H1 (cell line): Measurements from ENCODE around the gene MIPOL1. TPM values are rescaled to one million over a fixed set of nuclear protein-coding genes. Genes with fewer than 3 reads are reported as not detected.

Experiments used
- CTCF ChIA-PET: fragments of 300-600 bp; sonication (Branson Sonifier 250); formaldehyde crosslinking; loops from one replicate; lab custom pipeline; 2021; ENCODE audit not compliant: partially characterized antibody; lab: Charles Lee
- POLR2A ChIA-PET: fragments of 300-600 bp; sonication (Branson Sonifier 250); formaldehyde crosslinking; loops from one replicate; lab custom pipeline; 2021; ENCODE audit warnings: inconsistent platforms; ENCODE audit not compliant: partially characterized antibody; lab: Charles Lee
- DNase-seq, 2 experiments: peaks; one replicate each; pipeline versions ENCODE4 v3.0.0 to v3.0.0-alpha.2; 2010 to 2022; ENCODE audit warnings: low spot score in 2 of 2, low read depth in 1 of 2, mixed read lengths in 1 of 2
- FAIRE-seq: peaks from 2 replicates; lab custom pipeline; 2011; peaks lifted over from hg19 to GRCh38; lab: Jason Lieb, UNC
- H2AFZ ChIP-seq: 2 replicates; pipeline ENCODE4 v1.8.1; 2012; ENCODE audit warnings: low read length, inconsistent platforms
- H2AK5ac ChIP-seq: 2 replicates; pipeline ENCODE4 v1.6.1; 2013; ENCODE audit warnings: low read depth, low read length
- H2BK120ac ChIP-seq: replicated peaks from 2 replicates; pipeline ENCODE3; 2013; ENCODE audit warnings: low read depth, low read length, inconsistent platforms
- H2BK12ac ChIP-seq: 2 replicates; pipeline ENCODE4 v1.6.1; 2013; ENCODE audit warnings: low read depth, low read length
- H2BK15ac ChIP-seq: 2 replicates; pipeline ENCODE4 v1.6.1; 2013; ENCODE audit warnings: low read length
- H2BK20ac ChIP-seq: 2 replicates; pipeline ENCODE4 v1.6.1; 2013; ENCODE audit warnings: low read length
- H2BK5ac ChIP-seq: 2 replicates; pipeline ENCODE4 v1.6.1; 2013; ENCODE audit warnings: low read depth, low read length
- H3K14ac ChIP-seq: 2 replicates; pipeline ENCODE4 v1.6.1; 2013; ENCODE audit warnings: inconsistent platforms; ENCODE audit not compliant: insufficient read length
- H3K18ac ChIP-seq: 2 replicates; pipeline ENCODE4 v1.6.1; 2013; ENCODE audit warnings: low read length; ENCODE audit errors: extremely low read depth
- H3K23ac ChIP-seq: 2 replicates; pipeline ENCODE4 v1.6.1; 2013; ENCODE audit warnings: inconsistent platforms; ENCODE audit not compliant: insufficient read length
- H3K23me2 ChIP-seq: 2 replicates; pipeline ENCODE4 v1.6.1; 2013; ENCODE audit warnings: low read depth, low read length
- H3K27ac ChIP-seq: 2 replicates; pipeline ENCODE4 v1.6.1; 2011; ENCODE audit warnings: low read depth, low read length, inconsistent platforms
- H3K27me3 ChIP-seq, 4 experiments: replicated peaks in 1 of 4; 1 replicate in 1 of 4; 2 replicates in 3 of 4; pipeline versions ENCODE4 v1.6.1 to v1.8.1; 2011 to 2013; ENCODE audit warnings: low read length in 3 of 4, mild to moderate bottlenecking in 3 of 4, inconsistent platforms in 2 of 4, mixed read lengths in 2 of 4, moderate library complexity in 1 of 4; ENCODE audit not compliant: control insufficient read depth in 3 of 4, insufficient read depth in 3 of 4; ENCODE audit errors: extremely low read depth in 1 of 4
- H3K36me3 ChIP-seq, 4 experiments: 2 replicates each; pipeline versions ENCODE4 v1.6.1 to v1.8.1; 2011 to 2013; ENCODE audit warnings: mild to moderate bottlenecking in 4 of 4, low read length in 3 of 4, moderate library complexity in 2 of 4, control low read depth in 1 of 4, inconsistent platforms in 1 of 4; ENCODE audit not compliant: insufficient read depth in 4 of 4, control insufficient read depth in 2 of 4
- H3K4ac ChIP-seq: replicated peaks from 2 replicates; pipeline ENCODE3; 2013; ENCODE audit warnings: low read length, low read depth, mixed read lengths, inconsistent platforms; ENCODE audit not compliant: insufficient read length
- H3K4me1 ChIP-seq, 4 experiments: replicated peaks in 1 of 4; 1 replicate in 1 of 4; 2 replicates in 3 of 4; pipeline versions ENCODE4 v1.6.1 to v1.8.1; 2011 to 2013; ENCODE audit warnings: low read length in 3 of 4, inconsistent platforms in 2 of 4, mixed read lengths in 1 of 4; ENCODE audit not compliant: insufficient read depth in 4 of 4, control insufficient read depth in 3 of 4
- H3K4me2 ChIP-seq, 2 experiments: 2 replicates each; pipeline versions ENCODE4 v1.6.1 to v1.8.1; 2011 to 2013; ENCODE audit warnings: low read depth in 2 of 2, low read length in 2 of 2, control low read depth in 1 of 2, inconsistent platforms in 1 of 2, mild to moderate bottlenecking in 1 of 2; ENCODE audit not compliant: insufficient read depth in 1 of 2
- H3K4me3 ChIP-seq, 4 experiments: fragments of 200-600, 300-600 bp in 1 of 4; sonication (generic), shearing (Covaris generic), sonication (Bioruptor Twin) in 1 of 4; 2 replicates each; pipeline versions ENCODE4 v1.5.1 to v1.8.1; 2011 to 2016; ENCODE audit warnings: low read length in 4 of 4, low read depth in 3 of 4, control low read depth in 2 of 4, inconsistent platforms in 2 of 4, mild to moderate bottlenecking in 2 of 4, mixed read lengths in 1 of 4, moderate library complexity in 1 of 4; ENCODE audit not compliant: insufficient read depth in 2 of 4; ENCODE audit errors: extremely low read depth in 1 of 4
- H3K56ac ChIP-seq: replicated peaks from 2 replicates; pipeline ENCODE3; 2013; ENCODE audit warnings: low read depth, mild to moderate bottlenecking, mixed read lengths, low read length, inconsistent platforms; ENCODE audit not compliant: insufficient read length
- H3K79me1 ChIP-seq: 2 replicates; pipeline ENCODE4 v1.6.1; 2013; ENCODE audit warnings: low read depth, low read length, control low read depth
- H3K79me2 ChIP-seq, 2 experiments: 2 replicates each; pipeline versions ENCODE4 v1.6.1 to v1.8.1; 2012 to 2013; ENCODE audit warnings: low read length in 2 of 2, mild to moderate bottlenecking in 2 of 2, inconsistent platforms in 1 of 2; ENCODE audit not compliant: insufficient read depth in 2 of 2, control insufficient read depth in 1 of 2
- H3K9ac ChIP-seq, 4 experiments: replicated peaks in 1 of 4; 1 replicate in 1 of 4; 2 replicates in 3 of 4; pipeline versions ENCODE4 v1.6.1 to v1.8.1; 2011 to 2013; ENCODE audit warnings: low read depth in 3 of 4, low read length in 3 of 4, control low read depth in 2 of 4, mild to moderate bottlenecking in 2 of 4, moderate library complexity in 2 of 4, inconsistent platforms in 1 of 4; ENCODE audit errors: extremely low read depth in 1 of 4
- H3K9me3 ChIP-seq, 2 experiments: 2 replicates each; pipeline versions ENCODE4 v1.6.1 to v1.8.1; 2012 to 2013; ENCODE audit warnings: mild to moderate bottlenecking in 2 of 2, moderate library complexity in 2 of 2, control low read depth in 1 of 2, inconsistent platforms in 1 of 2, low read depth in 1 of 2, low read length in 1 of 2, mixed read lengths in 1 of 2; ENCODE audit not compliant: insufficient read depth in 2 of 2
- H4K20me1 ChIP-seq, 2 experiments: replicated peaks in 1 of 2; 2 replicates each; pipeline versions ENCODE3 to v1.8.1; 2011 to 2013; ENCODE audit warnings: inconsistent platforms in 2 of 2, low read length in 2 of 2, mild to moderate bottlenecking in 1 of 2; ENCODE audit not compliant: insufficient read depth in 2 of 2, control insufficient read depth in 1 of 2
- H4K5ac ChIP-seq: 2 replicates; pipeline ENCODE4 v1.6.1; 2013; ENCODE audit warnings: low read length, low read depth, mixed read lengths, inconsistent platforms; ENCODE audit not compliant: insufficient read length
- H4K8ac ChIP-seq: 2 replicates; pipeline ENCODE4 v1.8.0; 2013; ENCODE audit warnings: mild to moderate bottlenecking, moderate library complexity, low read length, inconsistent platforms; ENCODE audit not compliant: insufficient read depth; ENCODE audit errors: extremely low read depth
- H4K91ac ChIP-seq: replicated peaks from 2 replicates; pipeline ENCODE3; 2013; ENCODE audit warnings: low read length, mixed read lengths, inconsistent platforms; ENCODE audit not compliant: insufficient read length
- BACH1 ChIP-seq: IDR thresholded peaks from 2 replicates; pipeline ENCODE4 v1.6.1; 2012; ENCODE audit warnings: low read length, improper control_type of control experiment
- CTBP2 ChIP-seq: IDR thresholded peaks from 2 replicates; pipeline ENCODE4 v1.7.0; 2011; ENCODE audit warnings: borderline replicate concordance, mild to moderate bottlenecking, moderate library complexity, mixed read lengths, low read length; ENCODE audit not compliant: insufficient read depth, insufficient read length
- HDAC6 ChIP-seq: IDR thresholded peaks from one replicate; pipeline ENCODE4 v1.7.1; 2012; ENCODE audit warnings: low read depth, mild to moderate bottlenecking, inconsistent platforms, low read length, moderate library complexity
- JUN ChIP-seq: IDR thresholded peaks from 2 replicates; pipeline ENCODE4 v1.6.1; 2011; ENCODE audit warnings: low read depth, mild to moderate bottlenecking, improper control_type of control experiment, low read length
- POLR2A ChIP-seq, 2 experiments: IDR thresholded peaks; 1 replicate in 1 of 2; 2 replicates in 1 of 2; pipeline ENCODE4 v1.6.1; 2011; ENCODE audit warnings: low read depth in 2 of 2, low read length in 2 of 2, mild to moderate bottlenecking in 2 of 2; ENCODE audit errors: control extremely low read depth in 1 of 2
- WGBS, 2 experiments: shearing (Covaris generic) in 1 of 2; methylation state at CpG; one replicate each; pipeline versions ENCODE4 v1.1.6 to v1.1.7; 2013 to 2015; ENCODE audit warnings: low lambda C conversion rate in 2 of 2, mixed read lengths in 2 of 2, inconsistent platforms in 1 of 2, low coverage in 1 of 2, missing lambda C conversion rate in 1 of 2; ENCODE audit not compliant: insufficient replicate concordance in 2 of 2, insufficient coverage in 1 of 2, insufficient read length in 1 of 2; ENCODE audit errors: extremely low coverage in 1 of 2, missing lambda C conversion rate in 1 of 2; 5-methylcytosine and 5-hydroxymethylcytosine counted together
- polyA plus RNA-seq, 7 experiments: library from polyadenylated mRNA; depleted of rRNA in 3 of 7; stranded (reverse) in 5 of 7; unstranded in 2 of 7; fragments of >200 nt in 5 of 7; fragments of 200-250 nt in 2 of 7; gene quantifications; 1 replicate in 5 of 7; 2 replicates in 1 of 7; 4 replicates in 1 of 7; pipeline versions ENCODE4 v1.2.1 to v1.2.3, GENCODE V29; 2011 to 2013; ENCODE audit warnings: missing spikeins in 2 of 7, mixed read lengths in 2 of 7
- total RNA-seq: library from RNA; stranded (reverse); fragmentation: NEBNext Ultra II Directional; extraction: Animal tissue kit (Norgen Biotek cat#: 25700); gene quantifications from 2 replicates; pipeline ENCODE4 v1.2.1, GENCODE V29; 2021

The MIPOL1 gene
- total and polyA plus RNA-seq, 2 of the 8 experiments (the other 6 are each of a cell fraction or from before 2014, with no cell fraction given): 2.8 to 23.9 TPM

DNA sequence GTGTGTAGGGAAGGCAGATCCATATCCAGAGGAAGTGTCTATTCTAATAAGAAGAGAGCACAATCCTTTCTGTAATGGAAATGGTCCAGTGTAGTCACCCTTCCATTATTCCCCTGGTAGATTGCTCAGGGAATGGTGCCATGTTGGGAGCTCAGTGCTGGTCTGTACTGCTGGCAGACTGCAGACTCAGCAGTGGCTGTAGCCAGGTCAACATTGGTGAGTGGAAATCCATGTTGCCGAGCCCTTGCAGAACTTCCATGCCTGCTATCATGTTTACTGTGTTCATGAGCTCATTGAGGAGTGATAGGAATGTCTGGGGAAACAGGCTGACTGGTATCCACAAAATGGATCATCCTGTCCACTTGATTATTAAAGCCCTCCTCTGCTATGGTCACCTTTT, 128.7 kb downstream of the MIPOL1 start:
- Histone ChIP-seq H3K4me3 (no peak overlapping the region), H3K23me2 (no peaks in the 10 kb centered on the region)
- TF ChIP-seq HDAC6 (no peak), JUN (no peak), CTBP2 (no peak), POLR2A (IDR thresholded peaks at IDR 0.05; ENCODE audit: control extremely low read depth in 1 of 2, low read depth in 2 of 2, low read length in 2 of 2) (no peak), BACH1 (no peak)
- TF ChIP-seq, all 59 proteins: peak for 0
- CTCF ChIA-PET: interaction anchor here (0.6 to 1.3 kb wide), 3 partner anchors 15 to 283 kb away, joined by 3 to 4 read pairs (median 3); no protein-coding TSS in a partner anchor
- no peak overlapping the region for H2BK12ac ChIP-seq
- H4K20me1 ChIP-seq: no peaks in the 10 kb centered on the region
- no peaks in the 10 kb centered on the region for H3K9me3 ChIP-seq
- 88% methylated on average over 1 of the region's 1 CpG; no CpG with 5 or more reads in 1 of the 2 experiments for WGBS, 2 experiments
- no peak overlapping the region for H3K18ac ChIP-seq
- H2BK20ac ChIP-seq: no peak overlapping the region
- no peak overlapping the region for H4K8ac ChIP-seq
- no peak overlapping the region for H2BK120ac ChIP-seq
- H3K27ac ChIP-seq: no peak overlapping the region
- no peak overlapping the region for H3K4me2 ChIP-seq
- no peaks in the 10 kb centered on the region for H3K36me3 ChIP-seq
- H3K9ac ChIP-seq: no peak overlapping the region
- no peak for DNase-seq
- POLR2A ChIA-PET: interaction anchor here (0.6 kb wide), 1 partner anchor 459 kb away, joined by 3 read pairs; no protein-coding TSS in a partner anchor
- no peaks in the 10 kb centered on the region for H3K4me1 ChIP-seq
- no peak overlapping the region for H2AK5ac ChIP-seq
- no peak overlapping the region for H3K56ac ChIP-seq
- H3K79me2 ChIP-seq: no peaks in the 10 kb centered on the region
- FAIRE-seq: no peak
- no peak overlapping the region for H3K14ac ChIP-seq
- no peak overlapping the region for H2BK5ac ChIP-seq
- no peak overlapping the region for H4K91ac ChIP-seq
- H3K23ac ChIP-seq: no peak overlapping the region
- H2AFZ ChIP-seq: no peak overlapping the region
- no peak overlapping the region for H3K4ac ChIP-seq
- no peak overlapping the region for H4K5ac ChIP-seq
- H2BK15ac ChIP-seq: no peak overlapping the region
- H3K27me3 ChIP-seq: no peaks in the 10 kb centered on the region
- H3K79me1 ChIP-seq: no peaks in the 10 kb centered on the region
